ENCODE data around the gene TMEM120B.

The TMEM120B gene

GRCh38 chr12:121751749-121752351, 39.3 kb downstream of the TMEM120B start:
- Histone ChIP-seq H3K4me3 (ENCODE audit: low read depth, low read length, poor library complexity, severe bottlenecking) (no peak overlapping the region), H4K20me1 (ENCODE audit: insufficient read depth, low read length) (no peaks in the 10 kb centered on the region), H3K79me2 (ENCODE audit: insufficient read depth, low read length) (no peaks in the 10 kb centered on the region), H3K27ac (ENCODE audit: low read depth, low read length, poor library complexity, severe bottlenecking) (no peak overlapping the region), H3K27me3 (ENCODE audit: insufficient read depth, low read length) (no peaks in the 10 kb centered on the region), H3K9me3 (ENCODE audit: low read length) (no peaks in the 10 kb centered on the region), H3K4me2 (ENCODE audit: low read length) (no peak overlapping the region), H3K4me1 (ENCODE audit: insufficient read depth, low read length, severe bottlenecking) (peaks cover 10% of the 10 kb centered on the region), H3K9me2 (ENCODE audit: low read depth, low read length) (no peaks in the 10 kb centered on the region), H3K36me3 (ENCODE audit: insufficient read depth, low read length) (peaks cover 12% of the 10 kb centered on the region; the same call in 1 of the 2 replicates), H3K9ac (ENCODE audit: low read length) (no peak overlapping the region), H3F3A (ENCODE audit: insufficient read depth, low read length) (no peaks in the 10 kb centered on the region), H2AFZ (ENCODE audit: low read length) (no peak overlapping the region)
- TF ChIP-seq EZH2 (IDR thresholded peaks at IDR 0.05; ENCODE audit: borderline replicate concordance, low read length) (no peak), CTCF (IDR thresholded peaks at IDR 0.05; ENCODE audit: low read length) (no peak)

- H3K36me3 ChIP-seq (ENCODE audit: insufficient read depth, low read length), result peaks cover 12% of the 10 kb centered on the region; the same call in 1 of the 2 replicates
- H3K27me3 ChIP-seq (ENCODE audit: insufficient read depth, low read length), result no peaks in the 10 kb centered on the region
- no peaks in the 10 kb centered on the region for H3K79me2 ChIP-seq (ENCODE audit: insufficient read depth, low read length)
- H3K9me3 ChIP-seq (ENCODE audit: low read length), result no peaks in the 10 kb centered on the region
- H3K27ac ChIP-seq (ENCODE audit: low read depth, low read length, poor library complexity, severe bottlenecking), result no peak overlapping the region
- H2AFZ ChIP-seq (ENCODE audit: low read length), result no peak overlapping the region
- TF ChIP-seq EZH2 (IDR thresholded peaks at IDR 0.05; ENCODE audit: borderline replicate concordance, low read length) (no peak), CTCF (IDR thresholded peaks at IDR 0.05; ENCODE audit: low read length) (no peak)
- no peaks in the 10 kb centered on the region for H4K20me1 ChIP-seq (ENCODE audit: insufficient read depth, low read length)
- no peak overlapping the region for H3K4me3 ChIP-seq (ENCODE audit: low read depth, low read length, poor library complexity, severe bottlenecking)
- H3F3A ChIP-seq (ENCODE audit: insufficient read depth, low read length), result no peaks in the 10 kb centered on the region
- H3K9me2 ChIP-seq (ENCODE audit: low read depth, low read length), result no peaks in the 10 kb centered on the region
- no peak overlapping the region for H3K4me2 ChIP-seq (ENCODE audit: low read length)
- peaks cover under 1% of the 10 kb centered on the region for H3K4me1 ChIP-seq (ENCODE audit: insufficient read depth, low read length, severe bottlenecking)
- no peak overlapping the region for H3K9ac ChIP-seq (ENCODE audit: low read length)
Measured at GRCh38 chr12:121753844-121754264, 41.3 kb downstream of the TMEM120B start.

GRCh38 chr12:121754836-121755235, 42.3 kb downstream of the TMEM120B start:
- Histone ChIP-seq H3K4me3 (ENCODE audit: low read depth, low read length, poor library complexity, severe bottlenecking) (no peak overlapping the region), H3K27me3 (ENCODE audit: insufficient read depth, low read length) (no peaks in the 10 kb centered on the region), H3K9me3 (ENCODE audit: low read length) (no peaks in the 10 kb centered on the region), H3K4me2 (ENCODE audit: low read length) (no peak overlapping the region), H3K27ac (ENCODE audit: low read depth, low read length, poor library complexity, severe bottlenecking) (no peak overlapping the region), H3K9ac (ENCODE audit: low read length) (no peak overlapping the region), H3K4me1 (ENCODE audit: insufficient read depth, low read length, severe bottlenecking) (no peaks in the 10 kb centered on the region), H3K9me2 (ENCODE audit: low read depth, low read length) (no peaks in the 10 kb centered on the region), H3K79me2 (ENCODE audit: insufficient read depth, low read length) (no peaks in the 10 kb centered on the region), H2AFZ (ENCODE audit: low read length) (no peak overlapping the region), H3F3A (ENCODE audit: insufficient read depth, low read length) (no peaks in the 10 kb centered on the region), H4K20me1 (ENCODE audit: insufficient read depth, low read length) (no peaks in the 10 kb centered on the region), H3K36me3 (ENCODE audit: insufficient read depth, low read length) (peaks cover 12% of the 10 kb centered on the region; the same call in 1 of the 2 replicates)
- no peak for TF ChIP-seq CTCF (IDR thresholded peaks at IDR 0.05; ENCODE audit: low read length)
- no peak for TF ChIP-seq EZH2 (IDR thresholded peaks at IDR 0.05; ENCODE audit: borderline replicate concordance, low read length)

Data from OCI-LY1 (cell line).